Measurements from ENCODE around the gene BCAM.
A peak's percentile ranks its signal among the peaks of the same experiment; 100 is the strongest.
"Not testable (repeated sequence)": the region's sequence is repeated elsewhere in the genome, so short reads cannot be mapped to it uniquely, and the experiment has no call there.

The BCAM gene, protein sequence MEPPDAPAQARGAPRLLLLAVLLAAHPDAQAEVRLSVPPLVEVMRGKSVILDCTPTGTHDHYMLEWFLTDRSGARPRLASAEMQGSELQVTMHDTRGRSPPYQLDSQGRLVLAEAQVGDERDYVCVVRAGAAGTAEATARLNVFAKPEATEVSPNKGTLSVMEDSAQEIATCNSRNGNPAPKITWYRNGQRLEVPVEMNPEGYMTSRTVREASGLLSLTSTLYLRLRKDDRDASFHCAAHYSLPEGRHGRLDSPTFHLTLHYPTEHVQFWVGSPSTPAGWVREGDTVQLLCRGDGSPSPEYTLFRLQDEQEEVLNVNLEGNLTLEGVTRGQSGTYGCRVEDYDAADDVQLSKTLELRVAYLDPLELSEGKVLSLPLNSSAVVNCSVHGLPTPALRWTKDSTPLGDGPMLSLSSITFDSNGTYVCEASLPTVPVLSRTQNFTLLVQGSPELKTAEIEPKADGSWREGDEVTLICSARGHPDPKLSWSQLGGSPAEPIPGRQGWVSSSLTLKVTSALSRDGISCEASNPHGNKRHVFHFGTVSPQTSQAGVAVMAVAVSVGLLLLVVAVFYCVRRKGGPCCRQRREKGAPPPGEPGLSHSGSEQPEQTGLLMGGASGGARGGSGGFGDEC

DNA sequence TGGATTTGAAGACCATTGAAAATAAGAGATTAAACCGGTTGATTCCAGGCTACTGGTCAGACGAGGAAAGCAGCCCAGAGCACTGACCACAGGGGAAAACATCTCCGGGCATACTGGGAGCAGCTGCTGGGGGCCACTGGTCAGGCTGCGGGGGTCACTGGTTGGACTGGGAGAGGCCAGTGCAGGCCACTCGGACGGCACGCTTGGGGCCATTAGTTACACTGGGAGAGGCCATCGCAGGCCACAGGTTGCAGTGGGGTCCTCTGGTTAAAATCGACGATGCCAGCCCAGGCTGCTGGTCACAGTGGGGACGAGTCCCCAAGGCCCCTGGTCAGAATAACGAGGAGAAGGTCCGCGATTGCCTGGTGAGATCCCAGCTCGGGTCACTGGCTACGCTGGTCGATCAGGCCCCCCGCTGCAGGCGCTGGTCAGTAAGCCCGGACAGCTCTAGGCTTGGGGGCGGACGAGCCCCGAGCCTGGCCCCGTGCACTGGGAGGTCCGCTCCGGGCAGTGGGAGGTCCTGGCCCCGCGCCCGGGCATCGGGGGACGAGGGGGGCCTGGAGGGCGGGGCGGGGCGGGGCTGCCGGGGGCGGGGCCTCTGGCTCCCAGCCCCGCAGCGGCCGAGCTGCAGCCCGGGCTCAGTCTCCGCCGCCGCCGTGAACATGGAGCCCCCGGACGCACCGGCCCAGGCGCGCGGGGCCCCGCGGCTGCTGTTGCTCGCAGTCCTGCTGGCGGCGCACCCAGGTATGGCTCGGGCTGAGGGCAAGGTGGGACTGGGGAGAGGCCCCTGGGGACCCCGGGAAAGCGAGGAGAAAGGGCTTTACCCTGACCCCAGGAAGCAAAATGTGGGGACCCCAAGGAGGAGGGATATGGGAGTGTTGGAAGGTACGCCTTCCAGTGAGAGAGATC, at the start of gene BCAM:
TSS of gene BCAM (plus strand) at position 641 of the 909 bp plus-strand sequence. CDS start at position 663, 22 bp downstream.
- peak; percentile 75 for DNase-seq (ENCODE audit: low spot score)

DNA sequence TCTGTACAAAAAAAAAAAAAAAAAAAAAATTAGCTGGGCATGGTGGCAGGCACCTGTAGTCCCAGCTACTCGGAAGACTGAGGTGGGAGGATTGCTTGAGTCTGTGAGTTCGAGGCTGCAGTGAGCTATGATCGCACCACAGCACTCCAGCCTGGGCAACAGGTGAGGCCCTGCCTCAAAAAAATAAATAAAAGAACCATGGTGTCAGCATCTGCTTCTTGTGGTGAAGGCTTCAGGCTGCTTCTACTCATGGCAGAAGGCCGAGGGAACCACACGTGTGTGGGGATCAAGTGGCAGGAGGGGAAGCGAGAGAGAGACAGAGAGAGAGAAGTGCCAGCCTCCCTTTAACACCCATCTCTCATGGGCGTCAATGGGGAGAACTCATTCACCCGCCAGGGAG, 46.9 kb upstream of the BCAM start:
- DNase-seq (ENCODE audit: low spot score) = no peak

DNA sequence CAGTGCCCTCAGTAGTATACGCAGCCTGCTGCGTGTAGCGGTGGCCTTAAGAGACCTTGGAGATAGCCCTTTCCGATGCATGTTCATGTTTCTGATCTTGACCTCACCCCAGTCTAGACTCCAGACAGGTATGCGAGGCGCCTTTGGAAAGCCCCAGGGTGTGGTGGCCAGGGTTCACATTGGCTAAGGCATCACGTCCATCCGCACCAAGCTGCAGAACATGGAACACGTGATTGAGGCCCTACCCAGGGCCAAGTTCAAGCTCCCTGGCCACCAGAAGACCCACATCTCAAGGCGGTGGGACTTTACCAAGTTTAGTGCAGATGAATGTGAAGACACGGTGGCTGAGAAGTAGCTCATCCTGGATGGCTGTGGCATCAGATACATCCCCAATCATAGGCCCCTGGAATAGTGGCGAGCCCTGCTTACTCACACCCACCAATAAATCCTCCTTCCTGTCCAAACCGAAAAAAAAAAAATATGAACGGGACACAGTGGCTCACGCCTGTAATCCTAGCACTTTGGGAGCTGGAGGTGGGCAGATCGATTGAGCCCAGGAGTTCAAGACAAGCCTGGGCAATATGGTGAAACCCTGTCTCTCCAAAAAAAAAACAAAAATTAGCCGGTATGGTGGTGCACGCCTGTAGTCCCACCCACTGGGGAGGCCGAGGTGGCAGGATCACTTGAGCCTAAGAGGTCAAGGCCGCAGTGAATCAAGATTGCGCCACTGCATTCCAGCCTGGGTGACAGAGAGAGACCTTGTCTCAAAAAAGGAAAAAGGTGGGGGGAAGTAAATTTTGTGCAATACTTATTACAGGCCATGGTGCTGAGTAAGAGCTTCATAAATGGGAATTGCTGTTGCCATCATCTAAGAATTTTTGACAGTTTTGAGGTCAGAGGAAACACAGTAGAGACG, 43.6 kb upstream of the BCAM start:
- DNase-seq (ENCODE audit: low spot score) = no peak

DNA sequence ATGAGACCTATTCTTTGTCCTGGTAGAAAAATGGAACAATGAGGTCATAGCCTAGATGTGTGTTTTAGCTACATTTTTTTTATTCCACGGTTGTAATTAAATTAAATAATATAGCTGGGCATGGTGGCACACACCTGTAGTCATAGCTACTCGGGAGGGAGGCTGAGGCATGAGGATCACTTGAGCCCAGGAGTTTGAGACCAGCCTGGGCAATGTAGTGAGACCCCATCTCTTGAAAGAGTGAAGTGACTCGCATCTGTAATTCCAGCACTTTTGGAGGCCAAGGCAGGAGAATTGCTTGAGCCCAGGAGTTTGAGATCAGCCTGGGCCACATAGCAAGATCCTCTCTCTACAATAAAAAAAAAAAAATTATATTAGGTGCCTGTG, 43.0 kb upstream of the BCAM start:
- DNase-seq (ENCODE audit: low spot score) = no peak

DNA sequence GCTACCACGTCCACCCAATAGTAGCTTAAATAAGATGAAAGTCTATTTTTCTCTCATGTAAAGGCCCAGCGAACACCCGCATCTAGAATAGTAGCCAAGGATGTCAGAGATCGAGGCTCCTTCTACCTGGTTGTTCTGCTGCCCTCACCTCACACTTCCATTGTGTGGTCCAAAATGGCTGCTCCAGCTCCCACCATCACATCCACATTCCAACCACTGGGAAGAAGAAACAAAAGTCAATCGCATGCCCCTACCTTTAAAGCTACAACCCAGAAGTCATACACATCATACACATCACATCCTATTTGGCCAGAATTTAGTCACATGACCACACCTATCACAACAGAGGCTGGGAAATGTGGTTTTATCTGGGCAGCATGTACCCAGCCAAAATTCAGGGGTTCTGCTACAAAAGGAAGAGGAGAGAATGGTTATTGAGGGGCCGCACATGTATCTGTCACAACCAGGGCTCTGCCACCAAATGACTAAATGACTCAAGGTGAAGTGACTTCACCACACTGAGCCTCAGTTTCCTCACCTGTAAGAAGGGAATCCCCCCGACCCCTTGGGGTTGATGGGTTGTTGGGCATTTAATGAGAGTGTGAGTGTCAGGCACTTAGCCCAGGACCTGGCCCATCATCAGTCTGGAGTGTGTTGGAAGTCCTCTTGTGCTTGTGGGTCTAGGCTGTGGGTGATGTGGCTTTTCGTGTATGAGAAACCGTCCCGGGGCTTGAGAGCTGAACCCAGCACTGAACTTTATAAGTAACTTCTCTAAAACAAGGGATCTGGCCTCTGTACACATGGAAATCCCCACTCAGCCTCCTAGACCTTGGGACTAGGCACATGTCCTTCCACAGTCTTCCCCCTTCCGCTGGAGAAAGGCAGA, 41.4 kb upstream of the BCAM start:
- DNase-seq (ENCODE audit: low spot score) = no peak

DNA sequence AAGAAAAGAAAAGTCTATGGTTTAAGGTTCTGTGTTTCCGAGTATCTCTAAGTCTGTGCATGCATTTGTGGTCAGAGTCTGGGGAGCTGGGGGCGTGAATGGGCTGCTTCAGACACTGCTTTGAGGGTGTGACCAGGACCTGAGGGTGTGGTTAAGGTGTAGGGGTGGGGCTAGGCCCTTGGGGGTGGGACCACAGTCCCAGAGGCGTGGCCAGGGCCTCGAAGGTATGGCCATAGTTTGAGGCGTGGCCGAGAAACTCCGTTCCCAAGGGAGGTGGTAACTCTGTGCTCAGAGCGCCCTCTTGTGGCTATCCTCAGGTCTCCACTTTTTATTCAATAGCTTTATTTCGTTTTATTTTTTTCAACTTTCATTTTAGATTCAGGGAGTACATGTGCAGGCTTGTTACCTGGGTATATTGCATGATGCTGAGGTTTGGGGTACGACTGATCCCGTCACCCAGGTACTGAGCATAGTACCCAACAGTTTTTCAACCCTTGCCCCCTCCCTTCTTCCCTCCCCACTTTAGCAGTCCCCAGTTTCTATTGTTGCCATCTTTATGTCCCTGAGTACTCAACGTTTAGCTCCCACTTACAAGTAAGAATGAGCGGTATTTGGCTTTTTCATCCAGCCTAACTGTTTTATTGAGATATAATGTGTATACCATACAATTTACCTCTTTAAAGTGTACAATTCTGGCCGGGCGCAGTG, 38.2 kb upstream of the BCAM start:
- peak; percentile 99 for DNase-seq (ENCODE audit: low spot score)

DNA sequence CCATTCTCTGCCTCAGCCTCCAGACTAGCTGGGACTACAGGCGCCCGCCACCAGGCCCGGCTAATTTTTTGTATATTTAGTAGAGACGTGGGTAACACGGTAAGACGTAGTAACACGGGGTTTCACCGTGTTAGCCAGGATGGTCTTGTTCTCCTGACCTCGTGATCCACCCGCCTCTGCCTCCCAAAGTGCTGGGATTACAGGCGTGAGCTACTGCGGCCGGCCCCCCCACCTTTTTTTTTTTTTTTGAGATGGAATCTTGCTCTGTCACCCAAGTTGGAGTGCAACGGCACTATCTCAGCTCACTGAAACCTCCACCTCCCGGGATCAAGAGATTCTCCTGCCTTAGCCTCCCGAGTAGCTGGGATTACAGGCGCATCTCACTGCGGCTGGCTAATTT, 36.8 kb upstream of the BCAM start:
- not testable (repeated sequence) for DNase-seq (ENCODE audit: low spot score)

DNA sequence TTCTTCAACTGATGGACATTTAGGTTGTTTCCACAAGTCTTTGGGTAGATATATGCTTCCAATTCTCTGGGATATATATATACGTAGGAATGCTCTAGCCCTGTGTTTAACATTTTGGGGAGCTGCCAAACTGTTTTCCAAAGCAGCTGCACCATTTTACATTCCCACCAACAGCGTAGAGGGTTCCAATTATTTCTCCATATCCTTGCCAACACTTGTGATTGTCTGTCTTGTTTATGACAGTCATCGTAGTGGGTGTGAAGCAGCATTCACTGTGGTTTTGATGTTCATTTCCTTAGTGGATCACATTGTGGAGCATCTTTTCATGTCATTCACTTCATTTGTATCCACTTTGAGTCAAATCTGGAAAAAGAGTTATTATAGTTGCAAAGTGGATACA, 35.9 kb upstream of the BCAM start:
- DNase-seq (ENCODE audit: low spot score) = no peak

DNA sequence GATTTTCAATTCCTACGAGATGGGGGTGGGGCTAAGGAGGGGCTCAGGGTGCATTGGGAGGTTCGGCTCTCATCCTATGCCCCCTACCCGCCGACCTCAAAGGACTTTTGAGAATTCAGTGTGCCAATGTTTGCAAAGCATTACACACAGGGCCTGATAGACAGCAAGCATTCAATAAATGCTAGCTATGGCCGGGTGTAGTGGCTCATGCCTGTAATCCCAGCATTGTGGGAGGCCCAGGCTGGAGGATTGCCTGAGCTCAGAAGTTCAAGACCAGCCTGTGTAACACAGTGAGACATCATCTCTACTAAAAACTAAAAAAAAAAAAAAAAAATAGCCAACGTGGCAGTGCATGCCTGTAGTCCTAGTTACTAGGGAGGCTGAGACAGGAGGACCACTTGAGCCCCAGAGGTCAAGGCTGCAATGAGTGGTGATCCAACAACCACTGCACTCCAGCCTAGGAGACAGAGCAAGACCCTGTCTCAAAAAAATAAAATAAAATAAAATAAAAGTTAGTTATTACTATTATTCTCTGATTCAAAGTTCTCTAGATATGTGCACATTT, 33.1 kb upstream of the BCAM start:
- no peak for DNase-seq (ENCODE audit: low spot score)

DNA sequence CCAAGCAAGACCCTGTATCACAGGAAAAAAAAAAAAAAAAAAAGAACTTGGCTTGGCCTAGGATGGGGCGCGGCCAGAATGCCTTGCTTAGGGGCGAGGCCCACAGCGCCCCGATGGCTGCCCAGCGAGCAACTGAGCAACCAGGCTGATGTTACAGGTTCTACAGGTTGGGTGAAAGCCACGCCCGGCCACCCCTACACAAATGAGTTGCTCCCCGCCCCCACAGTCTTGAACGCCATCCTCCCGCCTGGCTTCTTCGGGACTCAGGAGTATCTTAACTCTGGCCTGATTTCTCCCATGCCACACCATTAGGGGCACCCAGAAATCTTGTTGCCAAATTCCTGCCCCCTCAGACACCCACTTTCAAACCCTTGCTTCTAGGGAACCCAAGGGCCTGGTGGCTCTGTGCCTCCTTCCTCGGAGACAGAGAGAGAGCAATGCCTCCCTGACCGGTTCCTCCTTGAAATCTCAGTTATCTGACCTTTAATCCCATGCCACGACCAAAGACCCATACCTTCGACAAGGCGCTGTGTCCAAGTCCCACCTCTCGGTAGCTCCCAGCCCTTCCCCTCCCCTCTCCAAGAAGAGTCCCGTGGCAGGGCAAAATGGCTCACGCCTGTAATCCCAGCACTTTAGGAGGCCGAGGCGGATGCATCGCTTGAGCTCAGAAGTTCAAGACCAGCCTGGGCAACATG, 32.4 kb upstream of the BCAM start:
- DNase-seq (ENCODE audit: low spot score) = no peak

DNA sequence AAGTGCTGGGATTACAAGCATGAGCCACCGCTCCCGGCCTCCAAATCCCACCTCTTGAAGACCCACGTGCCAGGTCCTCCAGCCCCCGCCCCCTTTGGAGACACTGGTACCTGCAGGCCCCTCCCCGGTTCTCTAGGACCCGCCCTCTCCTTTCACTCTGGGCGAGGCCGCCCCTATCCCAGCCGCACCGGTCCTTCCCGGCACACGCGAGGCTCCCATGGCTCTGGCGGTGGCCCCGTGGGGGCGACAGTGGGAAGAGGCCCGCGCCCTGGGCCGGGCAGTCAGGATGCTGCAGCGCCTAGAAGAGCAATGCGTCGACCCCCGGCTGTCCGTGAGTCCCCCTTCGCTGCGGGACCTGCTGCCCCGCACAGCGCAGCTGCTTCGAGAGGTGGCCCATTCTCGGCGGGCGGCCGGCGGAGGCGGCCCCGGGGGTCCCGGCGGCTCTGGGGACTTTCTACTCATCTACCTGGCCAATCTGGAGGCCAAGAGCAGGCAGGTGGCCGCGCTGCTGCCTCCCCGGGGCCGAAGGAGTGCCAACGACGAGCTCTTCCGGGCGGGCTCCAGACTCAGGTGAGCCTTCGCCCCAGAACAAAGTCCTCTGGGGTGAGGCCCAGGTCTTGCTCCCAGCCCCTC, 31.1 kb upstream of the BCAM start, which contains the start of gene CBLC:
TSS of gene CBLC (plus strand) at position 176 of the 633 bp plus-strand sequence. CDS start at position 218, 42 bp downstream.
- no peak for DNase-seq (ENCODE audit: low spot score)

DNA sequence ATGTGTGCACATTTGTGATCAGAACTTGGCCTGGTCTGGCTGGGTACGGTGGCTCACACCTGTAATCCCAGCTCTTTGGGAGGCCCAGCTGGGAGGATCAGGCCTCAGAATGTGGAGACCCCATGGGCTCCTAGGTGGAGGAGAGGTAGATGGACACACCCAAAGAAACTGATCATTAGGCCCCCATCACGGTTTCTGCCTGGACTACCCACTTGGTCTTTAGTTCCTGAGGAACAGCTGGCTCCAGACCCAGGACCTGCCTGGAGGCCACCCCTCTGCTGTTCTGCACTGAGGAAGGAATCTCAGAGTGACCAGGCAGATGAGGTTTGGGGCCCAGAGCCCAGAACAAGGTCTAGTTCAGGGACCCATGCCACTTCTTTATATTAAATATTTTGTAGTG, 29.8 kb upstream of the BCAM start:
- no peak for DNase-seq (ENCODE audit: low spot score)

DNA sequence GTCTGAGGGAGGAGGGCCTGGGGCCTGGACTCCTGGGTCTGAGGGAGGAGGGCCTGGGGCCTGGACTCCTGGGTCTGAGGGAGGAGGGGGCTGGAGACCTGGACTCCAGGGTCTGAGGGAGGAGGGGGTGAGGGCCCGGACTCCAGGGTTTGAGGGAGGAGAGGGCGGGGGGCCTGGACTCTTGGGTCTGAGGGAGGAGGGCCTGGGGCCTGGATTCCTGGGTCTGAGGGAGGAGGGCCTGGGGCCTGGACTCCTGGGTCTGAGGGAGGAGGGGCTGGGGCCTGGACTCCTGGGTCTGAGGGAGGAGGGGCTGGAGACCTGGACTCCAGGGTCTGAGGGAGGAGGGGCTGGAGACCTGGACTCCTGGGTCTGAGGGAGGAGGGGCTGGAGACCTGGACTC, 27.2 kb upstream of the BCAM start:
- not testable (repeated sequence) for DNase-seq (ENCODE audit: low spot score)

DNA sequence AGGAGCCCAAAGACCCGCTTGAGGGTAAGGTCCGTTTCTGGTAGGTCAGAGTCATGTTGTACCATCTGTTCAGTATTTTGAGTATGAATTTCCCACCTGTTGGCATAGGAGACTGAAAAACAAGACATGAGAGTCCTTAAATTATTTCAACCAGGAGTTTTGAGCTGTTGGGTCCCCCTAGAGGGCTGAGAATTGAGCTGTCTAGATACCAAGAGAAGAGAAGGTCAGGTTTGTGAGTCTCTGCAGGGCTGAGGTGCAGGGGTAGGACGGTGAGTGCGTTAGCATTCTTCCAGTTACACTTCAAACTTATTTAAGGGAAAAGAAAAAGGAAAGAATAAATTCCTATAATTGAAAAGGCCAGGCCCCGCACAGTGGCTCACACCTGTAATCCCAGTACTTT, 26.2 kb upstream of the BCAM start:
- DNase-seq (ENCODE audit: low spot score) = no peak

DNA sequence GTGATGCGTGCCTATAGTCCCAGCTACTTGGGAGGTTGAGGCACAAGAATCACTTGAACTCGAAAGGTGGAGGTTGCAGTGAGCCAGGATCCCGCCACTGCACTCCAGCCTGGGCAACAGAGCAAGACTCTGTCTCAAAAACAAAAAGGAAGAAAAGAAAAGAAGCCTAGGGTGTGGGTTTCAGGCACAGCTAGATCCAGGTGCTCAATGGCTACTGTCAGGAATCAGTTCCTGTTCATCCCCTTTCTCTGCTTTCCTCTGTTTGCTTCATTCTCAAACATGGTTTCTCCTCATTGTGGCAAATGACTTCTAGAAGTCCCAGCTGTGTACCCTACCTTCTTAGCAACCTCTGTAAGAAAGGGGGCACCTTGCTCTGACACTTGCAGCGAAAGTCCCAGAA, 25.4 kb upstream of the BCAM start:
- no peak for DNase-seq (ENCODE audit: low spot score)

DNA sequence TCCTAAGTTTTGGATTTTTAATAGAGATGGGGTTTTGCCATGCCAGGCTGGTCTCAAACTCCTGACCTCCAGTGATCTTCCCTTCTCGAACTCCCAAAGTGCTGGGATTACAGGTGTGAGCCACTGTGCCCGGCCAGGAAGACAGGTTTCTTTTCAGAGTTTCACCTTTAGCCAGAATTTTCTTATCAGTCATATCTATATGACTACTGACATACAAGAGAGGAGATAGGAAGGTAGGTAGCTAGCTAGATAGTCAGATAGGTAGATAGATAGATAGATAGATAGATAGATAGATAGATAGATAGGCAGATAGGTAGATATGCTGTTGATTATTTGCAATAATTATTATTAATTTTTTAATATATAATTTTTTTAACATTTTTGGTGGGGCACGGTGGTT, 23.6 kb upstream of the BCAM start:
- DNase-seq (ENCODE audit: low spot score) = no peak

DNA sequence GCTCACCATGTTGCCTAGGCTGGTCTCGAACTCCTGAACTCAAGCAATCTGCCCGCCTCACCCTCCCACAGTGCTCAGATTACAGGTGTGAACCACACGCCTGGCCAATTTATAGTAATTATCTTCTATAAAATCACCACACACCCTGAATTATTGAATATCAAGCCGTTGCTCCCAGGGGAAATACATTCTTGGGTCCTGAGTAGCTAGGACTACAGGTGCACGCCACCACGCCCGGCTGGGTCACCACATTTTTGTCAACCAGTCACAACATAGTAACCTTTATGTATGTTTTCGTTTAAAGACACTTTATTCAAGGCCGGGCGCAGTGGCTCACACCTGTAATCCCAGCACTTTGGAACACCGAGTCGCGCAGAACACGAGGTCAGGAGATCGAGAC, 22.9 kb upstream of the BCAM start:
- no peak for DNase-seq (ENCODE audit: low spot score)

DNA sequence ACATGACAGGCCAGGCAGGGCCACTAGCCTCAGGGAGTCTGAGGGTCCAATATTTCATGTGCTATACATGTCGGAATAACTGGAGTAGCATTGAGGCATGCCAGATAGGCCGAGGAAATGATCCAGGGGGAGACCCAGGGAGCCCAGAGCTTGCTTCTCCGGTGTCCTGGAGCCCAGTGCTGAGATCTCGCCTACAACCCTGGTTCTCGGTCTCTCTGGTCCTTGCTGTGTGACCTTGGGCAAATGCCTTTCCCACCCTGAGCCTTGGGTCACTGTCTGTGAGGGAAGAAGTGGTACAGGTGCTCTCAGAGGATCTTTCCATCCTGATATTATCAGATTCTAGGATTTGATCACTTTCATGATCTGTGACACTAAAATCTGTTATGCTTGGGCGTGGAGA, 19.9 kb upstream of the BCAM start:
- DNase-seq (ENCODE audit: low spot score) = no peak

Measured in COLO829 (cell line).